ENCODE results near the gene FAM229A.

The FAM229A gene

GRCh38 chr1:32346532-32347157, 15.6 kb downstream of the FAM229A start:
- no peak for FAIRE-seq

- no peak for FAIRE-seq
Measured at GRCh38 chr1:32345289-32345827, 16.9 kb downstream of the FAM229A start.

GRCh38 chr1:32342704-32343103, 19.6 kb downstream of the FAM229A start:
- FAIRE-seq, result no peak

- FAIRE-seq, result no peak
Measured at GRCh38 chr1:32341971-32342370, 20.3 kb downstream of the FAM229A start.

DNA sequence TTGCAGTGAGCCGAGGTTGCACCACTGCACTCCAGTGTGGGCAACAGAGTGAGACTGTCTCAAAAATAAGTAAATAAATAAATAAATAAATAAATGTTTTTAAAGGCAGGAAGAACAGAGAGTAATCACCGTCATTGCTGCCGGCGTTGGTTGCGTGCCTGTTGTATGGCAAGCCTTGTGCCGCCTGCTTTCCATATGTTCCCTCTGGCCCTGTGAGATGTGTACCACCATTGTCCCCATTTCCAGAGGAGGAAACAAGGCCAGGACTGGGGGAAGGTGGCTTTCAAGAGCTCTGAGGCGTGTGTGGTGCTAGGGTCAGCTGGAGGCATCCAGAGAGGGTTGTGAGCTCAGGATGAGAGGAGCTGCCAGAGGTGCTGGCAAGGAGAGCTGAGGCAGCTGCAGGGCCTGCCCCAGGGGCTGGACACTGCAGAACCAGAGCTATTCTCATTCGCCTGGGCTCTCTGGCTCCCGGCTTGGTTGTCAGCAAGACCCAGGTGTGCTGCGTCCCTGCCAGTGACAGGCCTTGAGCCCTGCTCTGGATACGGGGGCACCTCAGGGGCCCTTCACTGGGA, 21.0 kb downstream of the FAM229A start:
- no peak for FAIRE-seq

GRCh38 chr1:32339363-32339978, 22.8 kb downstream of the FAM229A start:
- no peak for FAIRE-seq

DNA sequence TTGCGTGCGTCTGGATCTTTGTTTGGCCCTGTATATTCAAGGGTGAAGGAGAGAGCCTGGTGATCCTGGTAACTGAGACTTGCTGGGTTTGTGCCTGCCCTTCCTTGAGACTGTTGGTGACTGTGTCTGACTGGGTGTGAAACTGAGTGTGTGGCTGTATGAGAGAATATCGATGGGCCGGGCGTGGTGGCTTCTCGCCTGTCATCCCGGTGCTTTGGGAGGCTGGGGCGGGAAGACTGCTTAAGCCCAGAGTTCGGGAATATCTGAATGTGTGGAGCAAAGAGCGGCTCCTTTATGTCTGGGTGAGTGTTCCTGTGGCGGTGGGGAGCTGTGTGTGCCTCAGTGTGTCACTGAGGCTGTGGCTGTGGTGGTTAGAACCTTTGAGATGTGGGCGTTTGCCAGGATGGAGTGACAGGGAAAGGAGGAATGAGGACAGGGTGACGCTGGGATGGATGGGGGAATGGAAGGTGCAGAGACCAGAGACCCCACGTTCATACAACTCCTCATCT, 23.6 kb downstream of the FAM229A start:
- FAIRE-seq, result no peak

- no peak for FAIRE-seq
Measured at GRCh38 chr1:32337855-32338636, 24.2 kb downstream of the FAM229A start.

- FAIRE-seq, result no peak
Measured at GRCh38 chr1:32336963-32337675, 25.2 kb downstream of the FAM229A start.

DNA sequence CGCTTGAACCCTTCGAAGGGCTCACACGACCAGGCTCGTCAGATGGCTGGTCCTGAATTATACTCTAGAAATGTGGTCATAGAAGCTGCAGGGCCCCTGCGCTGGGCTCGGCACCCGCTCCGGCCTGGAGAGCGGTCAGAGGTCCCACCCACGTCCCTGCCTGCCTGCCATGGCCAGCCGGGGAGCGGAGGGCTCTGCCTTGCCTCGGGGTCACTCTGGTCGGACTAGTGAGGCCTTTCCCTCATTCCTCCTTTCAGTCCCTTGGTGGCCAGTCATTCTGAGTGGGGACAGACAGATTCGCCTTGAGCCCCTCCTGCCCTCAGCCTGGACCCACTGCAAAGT, 25.7 kb downstream of the FAM229A start:
- no peak for FAIRE-seq

GRCh38 chr1:32335790-32336590, 26.3 kb downstream of the FAM229A start, which contains the start of gene MARCKSL1:
Gene MARCKSL1 (minus strand): TSS chr1:32336233. CDS start chr1:32336033, 200 bp downstream.
- no peak for FAIRE-seq

DNA sequence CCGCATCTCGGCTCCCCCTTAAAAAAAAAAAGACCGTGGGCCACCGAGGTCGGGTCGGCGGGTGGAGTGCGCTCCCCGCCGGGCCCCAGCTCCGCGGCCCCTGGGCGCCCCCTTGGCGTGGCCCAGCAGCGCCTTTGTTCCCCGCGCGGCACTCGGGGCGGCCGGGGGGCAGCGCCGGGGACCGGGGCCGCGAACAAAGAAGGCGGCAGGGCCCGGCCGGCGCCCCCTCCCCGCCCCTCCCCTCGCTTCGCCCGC, 26.8 kb downstream of the FAM229A start:
- FAIRE-seq, result no peak

DNA sequence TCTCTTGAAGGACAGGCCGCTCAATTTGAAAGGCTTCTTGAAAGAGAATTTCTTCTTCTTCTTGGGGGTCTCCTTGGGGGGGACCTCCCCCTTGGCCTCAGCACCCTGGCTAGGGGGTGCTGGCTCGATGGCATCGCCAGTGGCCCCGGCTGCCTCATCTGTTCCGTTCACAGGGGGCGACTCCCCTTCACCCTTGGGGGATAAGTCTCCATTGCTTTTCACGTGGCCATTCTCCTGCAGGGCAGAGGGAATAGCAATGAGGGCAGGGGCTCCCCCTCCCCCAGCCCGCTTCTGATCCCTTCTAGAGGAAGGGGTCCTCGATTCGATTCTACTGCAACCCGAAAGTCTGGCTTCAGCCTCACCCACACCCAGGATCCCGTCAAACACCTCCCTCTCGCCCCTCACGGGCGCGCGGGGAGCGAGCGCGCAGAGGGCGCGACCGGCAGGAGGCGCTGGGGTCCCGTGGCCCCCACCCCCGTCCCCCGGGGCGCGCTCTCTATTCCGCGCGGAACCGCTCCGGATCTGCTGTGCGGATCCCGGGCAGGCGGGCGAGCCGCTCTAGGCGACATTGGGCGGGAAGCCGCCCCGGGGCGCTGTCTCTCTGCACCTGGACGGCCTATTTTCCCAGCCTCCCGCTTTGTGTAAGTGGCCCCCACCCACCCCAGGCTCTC, 27.3 kb downstream of the FAM229A start:
- no peak for FAIRE-seq

GRCh38 chr1:32334274-32334861, 27.9 kb downstream of the FAM229A start:
- no peak for FAIRE-seq

- no peak for FAIRE-seq
Measured at GRCh38 chr1:32333251-32333963, 28.9 kb downstream of the FAM229A start.

- FAIRE-seq, result no peak
Measured at GRCh38 chr1:32332290-32333079, 29.8 kb downstream of the FAM229A start.

DNA sequence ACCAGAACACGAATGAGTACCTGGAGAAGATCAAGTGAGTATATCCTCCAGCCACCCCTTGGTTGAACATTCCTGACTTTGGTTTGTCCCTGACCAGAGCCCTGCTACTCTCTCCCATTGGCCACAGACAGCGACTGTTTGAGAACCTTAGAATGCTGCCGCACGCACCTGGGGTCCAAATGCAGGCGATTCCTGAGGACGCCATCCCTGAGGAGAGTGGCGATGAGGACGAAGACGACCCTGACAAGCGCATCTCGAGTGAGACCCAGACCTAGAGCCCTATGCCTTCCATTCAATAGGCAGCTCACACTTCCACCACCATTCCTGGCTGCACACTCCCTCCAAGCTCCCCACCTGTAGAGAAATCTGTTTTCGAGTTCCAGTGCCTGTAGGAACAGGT, 30.7 kb downstream of the FAM229A start:
- no peak for FAIRE-seq

DNA sequence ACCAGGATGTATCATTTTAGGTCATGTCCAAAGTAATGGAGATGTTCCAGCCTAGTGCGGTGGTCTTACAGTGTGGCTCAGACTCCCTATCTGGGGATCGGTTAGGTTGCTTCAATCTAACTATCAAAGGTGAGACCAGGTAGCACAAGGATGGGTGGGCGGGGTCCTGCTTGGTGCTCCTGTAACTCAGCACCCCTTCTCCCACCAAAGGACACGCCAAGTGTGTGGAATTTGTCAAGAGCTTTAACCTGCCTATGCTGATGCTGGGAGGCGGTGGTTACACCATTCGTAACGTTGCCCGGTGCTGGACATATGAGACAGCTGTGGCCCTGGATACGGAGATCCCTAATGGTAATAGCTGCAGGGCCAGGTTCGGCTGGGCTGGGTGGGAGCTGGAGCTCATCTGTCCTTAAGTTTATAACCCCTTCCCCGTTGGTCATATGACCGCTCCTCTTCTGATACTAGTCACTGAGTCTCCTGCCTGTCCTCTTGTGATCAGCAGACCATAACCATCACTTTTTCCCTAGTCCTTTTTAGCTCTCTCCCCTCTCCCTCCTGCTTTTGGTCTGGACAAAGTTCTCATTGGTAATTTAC, 31.6 kb downstream of the FAM229A start:
- no peak for FAIRE-seq

GRCh38 chr1:32329931-32330466, 32.3 kb downstream of the FAM229A start:
- FAIRE-seq, result no peak

Measured in endometrium (tissue), 2 donors.